OCI-LY1 (cell line): ENCODE measurements around the gene MRPS22.

Experiments
- EZH2 ChIP-seq: fragments of 200-600 bp; sonication (generic), shearing (Covaris generic); IDR thresholded peaks from 2 replicates; pipeline ENCODE4 v1.8.0; 2017; ENCODE audit warnings: borderline replicate concordance, mixed run types, mild to moderate bottlenecking, antibody characterized with exemption, low read length, moderate library complexity, mixed read lengths
- TF ChIP-seq, protein P1 (sequence below): fragments of 200-600 bp; sonication (generic), shearing (Covaris generic); IDR thresholded peaks from 2 replicates; pipeline ENCODE4 v1.5.1; 2017; ENCODE audit warnings: mild to moderate bottlenecking, antibody characterized with exemption, low read length, moderate library complexity, mixed read lengths

DNA sequence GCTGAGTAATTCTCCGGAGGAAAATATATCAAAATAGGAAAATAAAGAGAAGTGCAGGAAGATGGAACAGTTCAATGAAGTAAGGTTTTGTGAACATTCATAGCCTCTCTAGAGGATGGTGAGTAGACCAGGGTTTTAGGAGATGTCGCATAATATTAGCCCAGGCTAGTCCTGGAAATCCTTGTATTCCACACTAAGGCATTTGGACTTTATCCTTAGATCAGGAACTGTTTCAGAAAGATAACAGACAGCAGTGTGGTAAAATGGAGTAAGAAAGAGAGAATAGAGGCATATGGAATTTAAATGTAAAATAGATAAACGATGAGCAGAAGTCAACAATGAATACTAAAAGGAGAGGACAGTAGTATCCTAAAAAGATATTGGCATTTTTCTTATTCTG, 33.6 kb downstream of the MRPS22 start:
- TF ChIP-seq, protein P1, sequence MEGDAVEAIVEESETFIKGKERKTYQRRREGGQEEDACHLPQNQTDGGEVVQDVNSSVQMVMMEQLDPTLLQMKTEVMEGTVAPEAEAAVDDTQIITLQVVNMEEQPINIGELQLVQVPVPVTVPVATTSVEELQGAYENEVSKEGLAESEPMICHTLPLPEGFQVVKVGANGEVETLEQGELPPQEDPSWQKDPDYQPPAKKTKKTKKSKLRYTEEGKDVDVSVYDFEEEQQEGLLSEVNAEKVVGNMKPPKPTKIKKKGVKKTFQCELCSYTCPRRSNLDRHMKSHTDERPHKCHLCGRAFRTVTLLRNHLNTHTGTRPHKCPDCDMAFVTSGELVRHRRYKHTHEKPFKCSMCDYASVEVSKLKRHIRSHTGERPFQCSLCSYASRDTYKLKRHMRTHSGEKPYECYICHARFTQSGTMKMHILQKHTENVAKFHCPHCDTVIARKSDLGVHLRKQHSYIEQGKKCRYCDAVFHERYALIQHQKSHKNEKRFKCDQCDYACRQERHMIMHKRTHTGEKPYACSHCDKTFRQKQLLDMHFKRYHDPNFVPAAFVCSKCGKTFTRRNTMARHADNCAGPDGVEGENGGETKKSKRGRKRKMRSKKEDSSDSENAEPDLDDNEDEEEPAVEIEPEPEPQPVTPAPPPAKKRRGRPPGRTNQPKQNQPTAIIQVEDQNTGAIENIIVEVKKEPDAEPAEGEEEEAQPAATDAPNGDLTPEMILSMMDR: no peak
- TF ChIP-seq EZH2: no peak
